ENCODE data around the gene TBC1D22A. TPM values are rescaled to one million over a fixed set of nuclear protein-coding genes. Genes with fewer than 3 reads are reported as not detected.

Gene TBC1D22A
- total and polyA plus RNA-seq, 9 of the 15 experiments (the other 6 are each of a cell fraction or from before 2014, with no cell fraction given) = 0.20 to 11.5 (median 5.2) TPM

- H3K4me3 ChIP-seq = no peak overlapping the region
- no peak for ATAC-seq
- ChIA-PET POLR2A (interaction anchor here (0.5 to 2.0 kb wide), 3 partner anchors 10 to 49 kb away, joined by 3 to 7 read pairs (median 6); partner anchors contain the start of gene TBC1D22A), CTCF (ENCODE audit: low intra/inter-chr PET ratio) (no interaction called here)
- no peak overlapping the region for H3K9ac ChIP-seq (ENCODE audit: insufficient read depth in 1 of 2, low read depth in 2 of 2, low read length in 2 of 2)
- intact Hi-C loops (cut with micrococcal nuclease) = no loop called here
- no peak for DNase-seq (ENCODE audit: extremely low read depth in 1 of 4, low spot score in 3 of 4)
- in situ Hi-C loops (cut with MboI) = no loop called here
- WGBS (ENCODE audit: insufficient coverage, low coverage, missing lambda C conversion rate) = 79% methylated on average over 9 of the region's 9 CpGs
- H3K27me3 ChIP-seq (ENCODE audit: control insufficient read depth in 2 of 2, insufficient read depth in 2 of 2, low read length in 2 of 2) = no peaks in the 10 kb centered on the region
- peaks cover 26% of the 10 kb centered on the region for H3K79me2 ChIP-seq (ENCODE audit: control insufficient read depth, insufficient read depth, low read length)
- H3K9me3 ChIP-seq (replicated peaks; ENCODE audit: control insufficient read depth, insufficient read depth, low read depth, low read length) = no peaks in the 10 kb centered on the region
- no peak overlapping the region for H2AFZ ChIP-seq (ENCODE audit: low read depth, low read length)
- 0 out of 3 replicates have a peak, but pooled peaks cover 2% of the 10 kb centered on the region for H3K36me3 ChIP-seq (ENCODE audit: control insufficient read depth, insufficient read depth, low read length)
- BruUV-seq (replicated peaks) = no TSS peak
- FAIRE-seq = peak; percentile 29
- H3K4me1 ChIP-seq (replicated peaks in 1 of 2; ENCODE audit: control insufficient read depth in 2 of 2, insufficient read depth in 2 of 2, low read length in 2 of 2) = peaks cover 4 to 16% of the 10 kb centered on the region in 2 experiments; a peak in 4 of 5 replicates
- no peak for TF ChIP-seq C11orf30 (IDR thresholded peaks at IDR 0.05; ENCODE audit: low read depth)
- no peak for TF ChIP-seq TBL1XR1 (IDR thresholded peaks at IDR 0.05; ENCODE audit: low read length in 2 of 2)
- no peak for TF ChIP-seq MTA3 (IDR thresholded peaks at IDR 0.05; ENCODE audit: borderline replicate concordance)
- TF ChIP-seq E2F5 (CRISPR knock-in tag; IDR thresholded peaks at IDR 0.05) = no peak
- no peak for TF ChIP-seq RFX5 (IDR thresholded peaks at IDR 0.05; ENCODE audit: low read depth, low read length)
- TF ChIP-seq, protein P1, sequence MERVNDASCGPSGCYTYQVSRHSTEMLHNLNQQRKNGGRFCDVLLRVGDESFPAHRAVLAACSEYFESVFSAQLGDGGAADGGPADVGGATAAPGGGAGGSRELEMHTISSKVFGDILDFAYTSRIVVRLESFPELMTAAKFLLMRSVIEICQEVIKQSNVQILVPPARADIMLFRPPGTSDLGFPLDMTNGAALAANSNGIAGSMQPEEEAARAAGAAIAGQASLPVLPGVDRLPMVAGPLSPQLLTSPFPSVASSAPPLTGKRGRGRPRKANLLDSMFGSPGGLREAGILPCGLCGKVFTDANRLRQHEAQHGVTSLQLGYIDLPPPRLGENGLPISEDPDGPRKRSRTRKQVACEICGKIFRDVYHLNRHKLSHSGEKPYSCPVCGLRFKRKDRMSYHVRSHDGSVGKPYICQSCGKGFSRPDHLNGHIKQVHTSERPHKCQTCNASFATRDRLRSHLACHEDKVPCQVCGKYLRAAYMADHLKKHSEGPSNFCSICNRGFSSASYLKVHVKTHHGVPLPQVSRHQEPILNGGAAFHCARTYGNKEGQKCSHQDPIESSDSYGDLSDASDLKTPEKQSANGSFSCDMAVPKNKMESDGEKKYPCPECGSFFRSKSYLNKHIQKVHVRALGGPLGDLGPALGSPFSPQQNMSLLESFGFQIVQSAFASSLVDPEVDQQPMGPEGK (CRISPR knock-in tag; IDR thresholded peaks at IDR 0.05; ENCODE audit: borderline replicate concordance) = no peak
- TF ChIP-seq CBFB (CRISPR knock-in tag; IDR thresholded peaks at IDR 0.05) = no peak
- no peak for TF ChIP-seq RHOXF2B (CRISPR knock-in tag; conservative IDR thresholded peaks at IDR 0.05)
- no peak for TF ChIP-seq ZBTB17 (CRISPR knock-in tag; IDR thresholded peaks at IDR 0.05)
- TF ChIP-seq FOXP4 (CRISPR knock-in tag; IDR thresholded peaks at IDR 0.05; ENCODE audit: borderline replicate concordance) = no peak
- TF ChIP-seq ZFP30 (CRISPR knock-in tag; IDR thresholded peaks at IDR 0.05; ENCODE audit: borderline replicate concordance) = no peak
- no peak overlapping the region for H3K27ac ChIP-seq (ENCODE audit: extremely low read depth, low read depth, low read length)
- H3K4me2 ChIP-seq (ENCODE audit: insufficient read depth, low read length) = no peak overlapping the region
- H4K20me1 ChIP-seq (replicated peaks; ENCODE audit: control insufficient read depth, insufficient read depth, low read length) = peaks cover 3% of the 10 kb centered on the region
- H3K9me1 ChIP-seq (ENCODE audit: control insufficient read depth, insufficient read depth, low read length) = peaks cover 3% of the 10 kb centered on the region
These were observed 18.0 kb downstream of the TBC1D22A start for GRCh38 chr22:46780453-46780852.

Measured in K562 (cell line).